Lung (tissue), 12 donors: ENCODE data around the gene TOMT. TPM values are rescaled to one million over a fixed set of nuclear protein-coding genes. Genes with fewer than 3 reads are reported as not detected.
A peak's percentile ranks its signal among the peaks of the same experiment; 100 is the strongest.
"Not testable (repeated sequence)": the region's sequence is repeated elsewhere in the genome, so short reads cannot be mapped to it uniquely, and the experiment has no call there.

Source experiments
- ATAC-seq: fragments of 200-7000 bp; cut with Tn5 transposase; one replicate; pipeline ENCODE4 v1.9.1; 2020; ENCODE audit warnings: moderate number of reproducible peaks; ENCODE audit not compliant: insufficient read depth, low FRiP score
- DNase-seq, 3 donors: peaks; one replicate each; pipeline ENCODE4 v3.0.0-alpha.2; 2013 to 2017
- H3K27ac ChIP-seq, 2 donors: one replicate each; pipeline ENCODE4 v1.5.1; 2013; ENCODE audit warnings: mild to moderate bottlenecking in 2 of 2, moderate library complexity in 2 of 2, control low read depth in 1 of 2, inconsistent platforms in 1 of 2, low read depth in 1 of 2, low read length in 1 of 2
- H3K27me3 ChIP-seq, 3 donors: one replicate each; pipeline ENCODE4 v1.5.1; 2013; ENCODE audit warnings: low read length in 2 of 3; ENCODE audit not compliant: control insufficient read depth in 3 of 3, insufficient read depth in 3 of 3
- H3K36me3 ChIP-seq, 4 donors: one replicate each; pipeline ENCODE4 v1.5.1; 2013; ENCODE audit warnings: low read length in 4 of 4, mild to moderate bottlenecking in 1 of 4, moderate library complexity in 1 of 4; ENCODE audit not compliant: control insufficient read depth in 4 of 4, insufficient read depth in 4 of 4
- H3K4me1 ChIP-seq, 5 donors: one replicate each; pipeline ENCODE4 v1.5.1; 2013; ENCODE audit warnings: low read length in 5 of 5, mild to moderate bottlenecking in 2 of 5, moderate library complexity in 1 of 5; ENCODE audit not compliant: control insufficient read depth in 5 of 5, insufficient read depth in 5 of 5
- H3K4me3 ChIP-seq: one replicate; pipeline ENCODE4 v1.5.1; 2013; ENCODE audit warnings: mild to moderate bottlenecking, control low read depth, moderate library complexity
- H3K9ac ChIP-seq, 2 donors: one replicate each; pipeline ENCODE4 v1.5.1; 2013; ENCODE audit warnings: low read length in 2 of 2, control low read depth in 1 of 2; ENCODE audit not compliant: insufficient read depth in 1 of 2
- H3K9me3 ChIP-seq, 4 donors: one replicate each; pipeline ENCODE4 v1.5.1; 2013; ENCODE audit warnings: low read length in 3 of 4, mild to moderate bottlenecking in 1 of 4, moderate library complexity in 1 of 4; ENCODE audit not compliant: control insufficient read depth in 4 of 4, insufficient read depth in 3 of 4
- WGBS, 2 donors: extraction: QIAGEN DNeasy Blood & Tissue Kit; methylation state at CpG; one replicate each; pipeline ENCODE4 v1.1.7; 2013; 5-methylcytosine and 5-hydroxymethylcytosine counted together
- polyA plus RNA-seq, 2 donors: library from polyadenylated mRNA; stranded (reverse); fragments of 200-250 nt; gene quantifications; one replicate each; pipeline ENCODE4 v1.2.1, GENCODE V29; 2013
- total RNA-seq, 2 donors: library from RNA; depleted of rRNA in 1 of 2; stranded (reverse); fragments of >200 nt in 1 of 2; gene quantifications; one replicate each; pipeline ENCODE4 v1.2.1, GENCODE V29; 2014 to 2021
- TF ChIP-seq, protein P1 (sequence below): IDR thresholded peaks from 2 replicates; pipeline ENCODE4 v1.5.1; 2012; ENCODE audit warnings: mild to moderate bottlenecking; ENCODE audit errors: control extremely low read depth, extremely low read depth
- donor health status: control.
- donor health status: control.
- donor health status: Bipolar disorder and iron deficiency.
- donor health status: healthy.
- donor health status: DM: yes; HTN: yes; CAD: no.

TOMT gene
- total and polyA plus RNA-seq, 4 donors = not detected

DNA sequence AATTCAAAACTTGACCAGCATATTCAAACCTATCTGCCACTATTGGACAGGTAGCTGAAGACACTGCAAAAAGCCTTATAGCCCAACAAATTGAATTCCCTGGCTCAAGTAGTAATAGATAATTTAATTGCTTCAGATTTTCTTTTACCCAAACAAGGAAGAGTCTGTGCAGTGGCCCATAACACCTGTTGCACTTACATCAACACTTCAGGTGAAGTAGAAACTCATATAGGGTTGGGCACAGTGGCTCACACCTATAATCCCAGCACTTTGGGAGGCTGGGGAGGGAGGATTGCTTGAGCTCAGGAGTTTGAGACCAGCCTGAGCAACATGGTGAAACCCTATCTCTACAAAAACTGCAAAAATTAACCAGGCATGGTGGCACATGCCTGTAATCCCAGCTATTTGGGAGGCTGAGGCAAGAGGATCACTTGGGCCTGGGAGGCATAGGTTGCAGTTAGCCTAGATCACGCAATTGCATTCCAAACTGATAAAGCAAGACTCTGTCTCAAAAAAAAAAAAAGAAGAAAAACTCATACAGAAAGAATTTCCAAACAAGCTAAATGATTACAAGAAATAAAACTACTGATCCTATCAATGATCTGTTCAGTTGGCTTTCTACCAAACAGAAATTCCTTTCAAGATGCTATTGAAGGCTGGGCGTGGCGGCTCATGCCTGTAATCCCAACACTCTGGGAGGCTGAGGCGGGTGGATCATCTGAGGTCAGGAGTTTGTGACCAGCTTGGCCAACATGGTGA lies 39.3 kb downstream of the TOMT start:
- H3K36me3 ChIP-seq = no peaks in the 10 kb centered on the region
- H3K27me3 ChIP-seq = no peaks in the 10 kb centered on the region
- WGBS, 2 donors = 87 to 92% methylated on average over 4 of the region's 4 CpGs
- TF ChIP-seq, protein P1, sequence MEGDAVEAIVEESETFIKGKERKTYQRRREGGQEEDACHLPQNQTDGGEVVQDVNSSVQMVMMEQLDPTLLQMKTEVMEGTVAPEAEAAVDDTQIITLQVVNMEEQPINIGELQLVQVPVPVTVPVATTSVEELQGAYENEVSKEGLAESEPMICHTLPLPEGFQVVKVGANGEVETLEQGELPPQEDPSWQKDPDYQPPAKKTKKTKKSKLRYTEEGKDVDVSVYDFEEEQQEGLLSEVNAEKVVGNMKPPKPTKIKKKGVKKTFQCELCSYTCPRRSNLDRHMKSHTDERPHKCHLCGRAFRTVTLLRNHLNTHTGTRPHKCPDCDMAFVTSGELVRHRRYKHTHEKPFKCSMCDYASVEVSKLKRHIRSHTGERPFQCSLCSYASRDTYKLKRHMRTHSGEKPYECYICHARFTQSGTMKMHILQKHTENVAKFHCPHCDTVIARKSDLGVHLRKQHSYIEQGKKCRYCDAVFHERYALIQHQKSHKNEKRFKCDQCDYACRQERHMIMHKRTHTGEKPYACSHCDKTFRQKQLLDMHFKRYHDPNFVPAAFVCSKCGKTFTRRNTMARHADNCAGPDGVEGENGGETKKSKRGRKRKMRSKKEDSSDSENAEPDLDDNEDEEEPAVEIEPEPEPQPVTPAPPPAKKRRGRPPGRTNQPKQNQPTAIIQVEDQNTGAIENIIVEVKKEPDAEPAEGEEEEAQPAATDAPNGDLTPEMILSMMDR = no peak
- ATAC-seq (no peak), DNase-seq (no peak)
- no peak overlapping the region for H3K4me3 ChIP-seq
- H3K4me1 ChIP-seq = no peaks in the 10 kb centered on the region
- no peaks in the 10 kb centered on the region for H3K9me3 ChIP-seq
- no peak overlapping the region for H3K27ac ChIP-seq
- H3K9ac ChIP-seq = no peak overlapping the region

DNA sequence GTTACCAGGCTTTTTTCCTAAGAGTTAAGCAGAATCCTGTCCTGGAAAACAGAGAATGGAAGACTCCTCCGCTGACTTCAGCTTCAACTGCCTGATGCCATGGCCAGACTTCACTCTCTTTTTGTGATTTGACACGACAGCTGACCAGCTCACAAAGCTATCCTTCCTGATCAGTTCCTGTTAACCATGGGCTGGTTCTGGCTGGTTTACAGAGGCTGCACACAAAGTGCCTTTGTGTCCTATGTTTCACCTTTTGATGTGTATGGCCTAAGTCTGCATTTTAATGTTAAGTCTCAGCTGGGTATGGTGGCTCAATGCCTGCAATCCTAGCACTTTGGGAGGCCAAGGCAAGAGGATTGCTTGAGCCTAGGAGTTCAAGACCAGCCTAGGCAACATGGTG lies 40.9 kb downstream of the TOMT start:
- Histone ChIP-seq H3K36me3 (no peaks in the 10 kb centered on the region), H3K9ac (no peak overlapping the region), H3K27me3 (no peaks in the 10 kb centered on the region), H3K9me3 (no peaks in the 10 kb centered on the region), H3K27ac (no peak overlapping the region), H3K4me1 (no peaks in the 10 kb centered on the region), H3K4me3 (no peak overlapping the region)
- TF ChIP-seq, protein P1 = no peak
- ATAC-seq (no peak), DNase-seq (peak in 1 of 3 donors; percentile 4)
- 38 to 40% methylated on average over 2 of the region's 2 CpGs for WGBS, 2 donors

DNA sequence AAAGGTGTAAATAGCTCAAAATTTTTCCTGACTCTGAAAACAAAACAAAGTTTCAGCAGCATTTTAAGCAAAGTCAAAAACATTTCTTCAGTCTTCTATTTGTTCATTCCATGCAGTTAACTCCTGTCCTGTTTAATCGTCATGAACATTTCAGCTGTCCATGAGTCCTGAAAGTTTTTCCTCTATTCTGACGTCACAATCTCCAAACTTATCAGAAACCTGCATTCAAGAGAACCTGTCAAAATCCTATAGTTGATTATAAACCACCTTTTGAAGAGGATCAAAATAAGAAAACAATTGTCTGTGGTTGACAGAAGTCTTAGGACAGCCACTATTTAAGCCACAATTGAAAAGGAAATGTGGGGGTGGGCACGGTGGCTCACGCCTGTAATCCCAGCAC lies 45.2 kb downstream of the TOMT start:
- ATAC-seq = no peak
- no peak overlapping the region for H3K4me3 ChIP-seq
- no peaks in the 10 kb centered on the region for H3K36me3 ChIP-seq
- H3K4me1 ChIP-seq = no peaks in the 10 kb centered on the region
- no peaks in the 10 kb centered on the region for H3K27me3 ChIP-seq
- no peak for DNase-seq
- 67 to 87% methylated on average over 4 of the region's 4 CpGs for WGBS, 2 donors
- TF ChIP-seq, protein P1 = no peak
- H3K9me3 ChIP-seq = no peaks in the 10 kb centered on the region
- no peak overlapping the region for H3K27ac ChIP-seq
- no peak overlapping the region for H3K9ac ChIP-seq

DNA sequence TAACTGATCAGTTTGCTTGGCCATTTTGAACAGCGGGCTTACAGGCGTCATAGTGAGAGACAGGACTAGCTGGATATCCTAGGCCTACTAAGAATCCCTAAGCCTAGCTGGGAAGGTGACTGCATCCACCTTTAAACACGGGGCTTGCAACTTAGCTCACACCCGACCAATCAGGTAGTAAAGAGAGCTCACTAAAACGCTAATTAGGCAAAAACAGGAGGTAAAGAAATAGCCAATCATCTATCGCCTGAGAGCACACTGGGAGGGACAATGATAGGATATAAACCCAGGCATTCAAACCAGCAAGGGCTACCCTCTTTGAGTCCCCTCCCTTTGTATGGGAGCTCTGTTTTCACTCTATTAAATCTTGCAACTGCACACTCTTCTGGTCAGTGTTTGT lies 48.1 kb downstream of the TOMT start:
- not testable (repeated sequence) for H3K27ac ChIP-seq, H3K9me3 ChIP-seq, H3K27me3 ChIP-seq, H3K4me1 ChIP-seq, H3K4me3 ChIP-seq, H3K9ac ChIP-seq, H3K36me3 ChIP-seq, DNase-seq, ATAC-seq
- WGBS, 2 donors = 86 to 94% methylated on average over 4 to 6 of the region's 6 CpGs
